Epithelial cell of esophagus (primary cell): ENCODE measurements around the gene SLC30A7.

Experiments used
- DNase-seq: peaks from one replicate; pipeline ENCODE4 v3.0.0; 2010; ENCODE audit warnings: low read depth
- H3K4me3 ChIP-seq: 2 replicates; pipeline ENCODE4 v1.5.1; 2011; ENCODE audit warnings: mild to moderate bottlenecking, low read length, control low read depth
- TF ChIP-seq, protein P1 (sequence below): IDR thresholded peaks from 2 replicates; pipeline ENCODE4 v1.5.1; 2011; ENCODE audit warnings: low read depth, mild to moderate bottlenecking, low read length, control low read depth, inconsistent platforms; ENCODE audit not compliant: insufficient read depth; ENCODE audit errors: missing control alignments

The SLC30A7 gene

GRCh38 chr1:100861379-100861778, 34.5 kb upstream of the SLC30A7 start:
- peak; percentile 15 for DNase-seq

DNA sequence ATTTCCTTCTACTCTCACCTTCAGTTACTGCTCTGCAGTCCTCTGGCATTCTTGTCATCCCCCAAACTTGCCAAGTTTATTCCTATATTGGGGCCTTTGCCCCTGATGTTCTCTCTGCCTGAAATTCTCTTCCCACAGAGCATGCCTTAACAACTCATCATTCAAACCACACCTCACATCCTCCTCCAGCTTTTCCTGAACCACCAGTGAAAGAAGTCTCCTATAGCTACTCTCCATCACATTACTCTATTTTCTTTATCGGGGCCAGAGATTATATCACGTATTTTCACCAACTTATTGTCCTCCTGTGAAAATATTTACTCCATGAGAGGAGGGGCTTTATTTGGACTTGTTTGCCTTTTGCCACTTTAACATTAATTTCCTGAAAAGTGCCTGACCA, 33.3 kb upstream of the SLC30A7 start:
- H3K4me3 ChIP-seq, result no peak overlapping the region
- TF ChIP-seq, protein P1, sequence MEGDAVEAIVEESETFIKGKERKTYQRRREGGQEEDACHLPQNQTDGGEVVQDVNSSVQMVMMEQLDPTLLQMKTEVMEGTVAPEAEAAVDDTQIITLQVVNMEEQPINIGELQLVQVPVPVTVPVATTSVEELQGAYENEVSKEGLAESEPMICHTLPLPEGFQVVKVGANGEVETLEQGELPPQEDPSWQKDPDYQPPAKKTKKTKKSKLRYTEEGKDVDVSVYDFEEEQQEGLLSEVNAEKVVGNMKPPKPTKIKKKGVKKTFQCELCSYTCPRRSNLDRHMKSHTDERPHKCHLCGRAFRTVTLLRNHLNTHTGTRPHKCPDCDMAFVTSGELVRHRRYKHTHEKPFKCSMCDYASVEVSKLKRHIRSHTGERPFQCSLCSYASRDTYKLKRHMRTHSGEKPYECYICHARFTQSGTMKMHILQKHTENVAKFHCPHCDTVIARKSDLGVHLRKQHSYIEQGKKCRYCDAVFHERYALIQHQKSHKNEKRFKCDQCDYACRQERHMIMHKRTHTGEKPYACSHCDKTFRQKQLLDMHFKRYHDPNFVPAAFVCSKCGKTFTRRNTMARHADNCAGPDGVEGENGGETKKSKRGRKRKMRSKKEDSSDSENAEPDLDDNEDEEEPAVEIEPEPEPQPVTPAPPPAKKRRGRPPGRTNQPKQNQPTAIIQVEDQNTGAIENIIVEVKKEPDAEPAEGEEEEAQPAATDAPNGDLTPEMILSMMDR, result no peak
- no peak for DNase-seq

More at GRCh38 chr1:100861379-100861778, 34.5 kb upstream of the SLC30A7 start:
- TF ChIP-seq, protein P1, result no peak
- H3K4me3 ChIP-seq, result no peak overlapping the region

- peak; percentile 48 for DNase-seq
- no peak overlapping the region for H3K4me3 ChIP-seq
- TF ChIP-seq, protein P1, result peak; percentile 55
Observed at GRCh38 chr1:100866041-100866900, 29.6 kb upstream of the SLC30A7 start.

DNA sequence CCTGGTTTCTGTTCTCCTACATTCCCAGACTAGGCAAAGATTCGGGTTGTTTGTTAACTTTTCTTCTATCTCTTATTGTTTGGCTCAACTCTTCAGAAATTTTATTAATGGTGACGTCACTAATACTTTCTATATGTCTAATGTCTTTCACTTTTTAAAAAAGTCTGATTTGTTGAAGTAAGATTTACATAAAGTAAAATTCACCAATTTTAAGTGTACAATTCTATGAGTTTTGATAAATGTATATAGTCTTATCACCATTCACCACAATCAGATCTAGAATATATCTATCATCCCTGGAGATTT, 29.0 kb upstream of the SLC30A7 start:
- H3K4me3 ChIP-seq, result no peak overlapping the region
- TF ChIP-seq, protein P1, result no peak
- DNase-seq, result no peak

DNA sequence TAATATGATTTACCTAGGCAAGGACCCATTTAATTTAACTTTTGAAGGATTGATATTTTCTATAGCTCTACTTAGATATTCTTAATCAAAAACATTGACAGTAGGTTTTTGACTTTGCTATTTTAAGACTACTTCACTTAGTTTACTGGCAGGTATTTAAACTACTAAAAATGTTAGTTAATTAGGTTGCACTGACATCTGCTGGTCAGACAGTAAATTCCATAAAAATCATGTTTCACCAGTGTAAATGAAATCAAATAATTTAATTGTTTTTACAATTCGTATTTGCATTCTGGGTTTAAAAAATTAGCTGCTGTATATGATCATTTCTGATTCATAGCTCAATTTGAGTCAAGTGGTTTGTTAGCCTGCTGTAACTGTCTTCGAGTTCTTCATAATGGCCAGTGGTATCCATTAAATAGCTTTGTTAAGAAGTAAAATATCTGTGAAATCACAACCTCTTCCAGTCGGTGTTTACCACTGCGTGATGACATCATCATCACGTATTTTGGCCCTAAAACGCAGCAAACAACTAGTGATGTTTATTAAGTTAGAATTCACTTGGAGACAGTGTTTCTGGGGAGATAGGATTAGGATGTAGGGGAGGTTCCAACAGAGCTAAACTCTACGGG, 27.4 kb upstream of the SLC30A7 start:
- no peak overlapping the region for H3K4me3 ChIP-seq
- peak; percentile 57 for DNase-seq
- TF ChIP-seq, protein P1, result peak; percentile 36

GRCh38 chr1:100869996-100870395, 25.9 kb upstream of the SLC30A7 start:
- DNase-seq, result no peak
- H3K4me3 ChIP-seq, result no peak overlapping the region
- TF ChIP-seq, protein P1, result no peak
